Measurements from ENCODE around the gene IMP3. TPM values are rescaled to one million over a fixed set of nuclear protein-coding genes. Genes with fewer than 3 reads are reported as not detected.
A peak's percentile ranks its signal among the peaks of the same experiment; 100 is the strongest.

IMP3 gene
- polyA plus RNA-seq, 1 donor, result 63.1 TPM

- DNase-seq, result peak; percentile 48 to 66
- no CpG with 5 or more reads among the region's 10 CpGs for WGBS (ENCODE audit: insufficient coverage, low lambda C conversion rate)
- peaks cover 35% of the 10 kb centered on the region for H3K4me1 ChIP-seq (ENCODE audit: control insufficient read depth, insufficient read depth, low read length)
These were observed 33.6 kb upstream of the IMP3 start for GRCh38 chr15:75673426-75674235.

DNA sequence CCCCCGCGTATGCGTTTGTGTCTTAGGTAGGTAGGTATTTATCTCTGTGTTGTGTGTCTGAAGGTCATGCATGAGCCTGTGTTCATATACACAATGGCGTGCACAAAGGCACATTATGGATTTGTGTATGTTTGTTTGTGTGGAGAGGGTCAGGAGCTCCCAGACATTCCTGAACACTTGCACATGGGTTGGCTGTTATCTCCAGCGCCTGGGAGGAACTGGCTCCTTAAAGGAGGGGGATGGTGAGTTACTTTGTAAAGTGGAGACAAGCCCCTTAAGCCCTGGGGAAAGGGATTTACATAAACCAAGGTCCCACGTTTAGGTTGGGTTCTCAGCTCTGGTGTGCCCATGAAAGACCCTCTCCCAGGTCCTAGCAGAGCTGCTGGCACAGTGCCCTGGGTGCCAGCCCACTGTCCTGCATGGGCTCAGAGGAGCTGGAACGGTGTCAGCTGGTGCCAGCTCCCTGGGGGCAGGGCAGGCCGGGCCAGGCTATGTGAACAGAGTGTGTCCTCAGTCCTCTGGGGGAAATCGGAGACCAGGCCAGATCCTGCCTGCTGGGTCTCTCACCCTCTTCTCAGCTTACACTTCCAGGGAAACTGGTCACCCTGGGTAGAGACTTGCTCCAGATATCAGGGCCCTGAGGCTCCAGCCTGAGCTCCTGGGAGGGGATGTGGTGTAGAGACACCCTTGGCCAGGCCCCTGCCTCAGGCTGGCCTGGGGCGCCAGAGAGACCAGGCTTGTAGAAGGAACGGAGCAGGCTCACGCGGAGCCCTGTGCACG is 32.8 kb upstream of the IMP3 start:
- WGBS (ENCODE audit: insufficient coverage, low lambda C conversion rate), result no CpG with 5 or more reads among the region's 14 CpGs
- peaks cover 6% of the 10 kb centered on the region for H3K36me3 ChIP-seq (ENCODE audit: control insufficient read depth, insufficient read depth, low read length)
- no peak overlapping the region for H3K4me3 ChIP-seq (ENCODE audit: low read length)
- peaks cover 8% of the 10 kb centered on the region for H3K9me3 ChIP-seq (ENCODE audit: control insufficient read depth, low read depth, low read length)
- H3K27ac ChIP-seq (ENCODE audit: low read length), result peak overlapping the region; percentile 55
- peak; percentile 64 to 73 for DNase-seq
- H3K27me3 ChIP-seq (ENCODE audit: control insufficient read depth, insufficient read depth, low read length), result no peaks in the 10 kb centered on the region
- H3K4me1 ChIP-seq (ENCODE audit: control insufficient read depth, insufficient read depth, low read length), result peaks cover 31% of the 10 kb centered on the region

More at GRCh38 chr15:75673426-75674235, 33.6 kb upstream of the IMP3 start:
- Histone ChIP-seq H3K4me3 (ENCODE audit: low read length) (no peak overlapping the region), H3K9me3 (ENCODE audit: control insufficient read depth, low read depth, low read length) (peaks cover 8% of the 10 kb centered on the region), H3K36me3 (ENCODE audit: control insufficient read depth, insufficient read depth, low read length) (peaks cover 6% of the 10 kb centered on the region), H3K27ac (ENCODE audit: low read length) (peak overlapping the region; percentile 55), H3K27me3 (ENCODE audit: control insufficient read depth, insufficient read depth, low read length) (no peaks in the 10 kb centered on the region)

- Histone ChIP-seq H3K27me3 (ENCODE audit: control insufficient read depth, insufficient read depth, low read length) (no peaks in the 10 kb centered on the region), H3K36me3 (ENCODE audit: control insufficient read depth, insufficient read depth, low read length) (peaks cover 5% of the 10 kb centered on the region), H3K9me3 (ENCODE audit: control insufficient read depth, low read depth, low read length) (peaks cover 8% of the 10 kb centered on the region), H3K4me3 (ENCODE audit: low read length) (no peak overlapping the region), H3K4me1 (ENCODE audit: control insufficient read depth, insufficient read depth, low read length) (peaks cover 33% of the 10 kb centered on the region), H3K27ac (ENCODE audit: low read length) (peak overlapping the region; percentile 23)
- DNase-seq, result no peak
- no CpG with 5 or more reads among the region's 11 CpGs for WGBS (ENCODE audit: insufficient coverage, low lambda C conversion rate)
These were observed 31.9 kb upstream of the IMP3 start for GRCh38 chr15:75671730-75672602.

GRCh38 chr15:75669879-75670212 is 29.8 kb upstream of the IMP3 start:
- WGBS (ENCODE audit: insufficient coverage, low lambda C conversion rate), result no CpG with 5 or more reads among the region's 6 CpGs
- H3K27me3 ChIP-seq (ENCODE audit: control insufficient read depth, insufficient read depth, low read length), result no peaks in the 10 kb centered on the region
- DNase-seq, result no peak

GRCh38 chr15:75669191-75669878 is 29.3 kb upstream of the IMP3 start:
- no peaks in the 10 kb centered on the region for H3K36me3 ChIP-seq (ENCODE audit: control insufficient read depth, insufficient read depth, low read length)
- no peak for DNase-seq
- H3K4me3 ChIP-seq (ENCODE audit: low read length), result no peak overlapping the region
- peaks cover 51% of the 10 kb centered on the region for H3K4me1 ChIP-seq (ENCODE audit: control insufficient read depth, insufficient read depth, low read length)
- no peaks in the 10 kb centered on the region for H3K9me3 ChIP-seq (ENCODE audit: control insufficient read depth, low read depth, low read length)
- H3K27ac ChIP-seq (ENCODE audit: low read length), result no peak overlapping the region
- H3K27me3 ChIP-seq (ENCODE audit: control insufficient read depth, insufficient read depth, low read length), result no peaks in the 10 kb centered on the region
- WGBS (ENCODE audit: insufficient coverage, low lambda C conversion rate), result no CpG with 5 or more reads among the region's 14 CpGs

More at GRCh38 chr15:75669879-75670212, 29.8 kb upstream of the IMP3 start:
- Histone ChIP-seq H3K4me1 (ENCODE audit: control insufficient read depth, insufficient read depth, low read length) (peaks cover 46% of the 10 kb centered on the region), H3K36me3 (ENCODE audit: control insufficient read depth, insufficient read depth, low read length) (no peaks in the 10 kb centered on the region), H3K27ac (ENCODE audit: low read length) (no peak overlapping the region), H3K4me3 (ENCODE audit: low read length) (no peak overlapping the region), H3K9me3 (ENCODE audit: control insufficient read depth, low read depth, low read length) (no peaks in the 10 kb centered on the region)

DNA sequence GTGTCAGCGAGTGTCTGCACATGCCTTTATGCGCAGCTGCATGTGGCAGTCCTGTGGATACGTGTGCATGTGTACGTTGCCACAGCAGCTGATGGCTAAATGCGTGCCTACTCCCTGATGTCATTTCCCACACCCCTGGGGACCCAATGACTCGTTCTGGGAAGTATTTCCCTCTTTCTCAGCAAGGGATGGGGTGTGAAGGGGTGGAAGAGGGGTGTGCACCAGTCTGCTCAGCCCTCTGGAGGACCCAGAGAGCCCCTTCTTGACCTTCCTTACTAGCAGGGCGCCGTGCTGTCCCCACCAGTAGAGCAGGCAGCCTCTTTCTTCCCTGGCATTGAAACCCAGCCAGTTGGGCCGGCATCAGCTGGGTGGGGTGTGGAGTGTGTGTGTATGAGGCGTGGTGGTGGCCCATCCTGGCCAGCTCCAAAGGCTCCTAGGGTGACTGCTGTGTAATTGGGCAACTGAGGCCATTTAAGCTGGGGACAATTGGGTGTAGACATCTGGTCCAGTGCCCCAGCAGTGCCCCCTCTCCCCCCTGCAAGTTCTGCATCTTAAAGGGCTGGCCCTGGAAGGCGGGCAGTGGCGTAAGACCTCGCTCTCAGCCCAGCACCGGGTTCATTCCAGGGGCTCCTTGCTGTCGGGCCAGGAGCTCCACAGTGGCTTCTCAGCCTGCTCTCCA is 26.9 kb upstream of the IMP3 start:
- H3K4me1 ChIP-seq (ENCODE audit: control insufficient read depth, insufficient read depth, low read length), result peaks cover 40% of the 10 kb centered on the region
- no CpG with 5 or more reads among the region's 15 CpGs for whole genome bisulfite sequencing (ENCODE audit: insufficient coverage, low lambda C conversion rate)
- no peaks in the 10 kb centered on the region for H3K9me3 ChIP-seq (ENCODE audit: control insufficient read depth, low read depth, low read length)
- H3K4me3 ChIP-seq (ENCODE audit: low read length), result no peak overlapping the region
- peak overlapping the region; percentile 62 for H3K27ac ChIP-seq (ENCODE audit: low read length)
- H3K36me3 ChIP-seq (ENCODE audit: control insufficient read depth, insufficient read depth, low read length), result no peaks in the 10 kb centered on the region
- DNase-seq, result peak; percentile 70 to 81
- H3K27me3 ChIP-seq (ENCODE audit: control insufficient read depth, insufficient read depth, low read length), result no peaks in the 10 kb centered on the region

GRCh38 chr15:75663931-75664421 is 24.0 kb upstream of the IMP3 start:
- Histone ChIP-seq H3K27me3 (ENCODE audit: control insufficient read depth, insufficient read depth, low read length) (no peaks in the 10 kb centered on the region), H3K36me3 (ENCODE audit: control insufficient read depth, insufficient read depth, low read length) (peaks cover 13% of the 10 kb centered on the region), H3K4me3 (ENCODE audit: low read length) (no peak overlapping the region), H3K27ac (ENCODE audit: low read length) (peak overlapping the region; percentile 23), H3K9me3 (ENCODE audit: control insufficient read depth, low read depth, low read length) (no peaks in the 10 kb centered on the region), H3K4me1 (ENCODE audit: control insufficient read depth, insufficient read depth, low read length) (peaks cover 55% of the 10 kb centered on the region)
- DNase-seq, result peak in 1 of 2 donors; percentile 58
- WGBS (ENCODE audit: insufficient coverage, low lambda C conversion rate), result no CpG with 5 or more reads among the region's 11 CpGs

DNA sequence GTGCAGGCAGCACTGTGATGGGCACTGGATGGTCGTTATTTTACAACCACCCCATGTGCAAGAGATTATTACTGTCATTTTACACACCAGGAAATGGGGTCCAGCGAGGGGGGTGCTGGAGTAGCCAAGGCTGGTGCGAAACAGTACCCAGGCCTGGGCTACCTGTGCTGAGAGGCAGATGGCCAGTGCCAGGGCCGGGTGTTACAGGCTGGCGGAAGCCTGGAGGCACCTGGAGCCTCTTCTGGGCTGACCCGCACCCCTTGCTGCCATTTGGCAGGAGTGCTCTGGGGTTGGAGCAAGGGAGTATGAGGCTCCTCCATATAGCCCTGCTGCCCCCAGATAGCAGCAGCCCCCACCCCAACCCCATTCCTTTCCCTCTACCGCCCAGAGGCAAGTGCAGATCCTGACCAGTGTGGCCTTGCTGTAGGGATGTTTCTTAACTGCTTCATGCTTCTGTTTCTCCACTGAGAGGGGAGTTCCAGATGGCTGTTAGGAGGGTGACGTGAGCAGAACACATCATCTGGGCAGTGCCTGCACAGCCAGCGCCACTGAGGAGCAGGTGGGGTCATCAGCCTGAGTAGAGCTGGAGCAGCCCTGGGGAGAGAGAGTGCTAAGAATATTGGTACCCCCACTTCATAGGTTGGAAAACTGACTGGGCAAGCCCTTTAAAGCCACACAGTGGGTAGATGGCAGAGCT is 22.9 kb upstream of the IMP3 start:
- no CpG with 5 or more reads among the region's 9 CpGs for WGBS (ENCODE audit: insufficient coverage, low lambda C conversion rate)
- Histone ChIP-seq H3K27ac (ENCODE audit: low read length) (no peak overlapping the region), H3K4me1 (ENCODE audit: control insufficient read depth, insufficient read depth, low read length) (peaks cover 55% of the 10 kb centered on the region), H3K27me3 (ENCODE audit: control insufficient read depth, insufficient read depth, low read length) (no peaks in the 10 kb centered on the region), H3K9me3 (ENCODE audit: control insufficient read depth, low read depth, low read length) (no peaks in the 10 kb centered on the region), H3K36me3 (ENCODE audit: control insufficient read depth, insufficient read depth, low read length) (peaks cover 23% of the 10 kb centered on the region), H3K4me3 (ENCODE audit: low read length) (no peak overlapping the region)
- DNase-seq, result no peak

GRCh38 chr15:75661756-75662140 is 21.7 kb upstream of the IMP3 start:
- Histone ChIP-seq H3K27ac (ENCODE audit: low read length) (peak overlapping the region; percentile 44), H3K27me3 (ENCODE audit: control insufficient read depth, insufficient read depth, low read length) (no peaks in the 10 kb centered on the region), H3K9me3 (ENCODE audit: control insufficient read depth, low read depth, low read length) (no peaks in the 10 kb centered on the region), H3K4me3 (ENCODE audit: low read length) (no peak overlapping the region), H3K4me1 (ENCODE audit: control insufficient read depth, insufficient read depth, low read length) (peaks cover 45% of the 10 kb centered on the region), H3K36me3 (ENCODE audit: control insufficient read depth, insufficient read depth, low read length) (peaks cover 35% of the 10 kb centered on the region)
- WGBS (ENCODE audit: insufficient coverage, low lambda C conversion rate), result no CpG with 5 or more reads among the region's 3 CpGs
- DNase-seq, result no peak
